Peyer's patch (tissue), 4 donors: ENCODE data around the gene EXOSC7.

Experiments
- CTCF ChIP-seq, 6 experiments: fragments of 450-650 bp in 4 of 6; fragments of 200-600 bp in 2 of 6; sonication (generic) in 1 of 6; IDR thresholded peaks; one replicate each; pipeline ENCODE4 v1.5.1; 2017 to 2019; ENCODE audit warnings: antibody characterized with exemption in 6 of 6, mild to moderate bottlenecking in 3 of 6, moderate library complexity in 1 of 6
- POLR2A ChIP-seq, 2 donors: fragments of 450-650 bp; IDR thresholded peaks; one replicate each; pipeline ENCODE4 v1.5.1; 2017; ENCODE audit warnings: antibody characterized with exemption in 2 of 2, mild to moderate bottlenecking in 2 of 2, moderate library complexity in 2 of 2

GRCh38 chr3:45000823-45001222 lies 24.8 kb downstream of the EXOSC7 start:
- TF ChIP-seq CTCF (IDR thresholded peaks at IDR 0.05) (no peak), POLR2A (IDR thresholded peaks at IDR 0.05) (no peak)
